ENCODE results near the gene RGS3. TPM values are rescaled to one million over a fixed set of nuclear protein-coding genes. Genes with fewer than 3 reads are reported as not detected.
"Not testable (repeated sequence)": the region's sequence is repeated elsewhere in the genome, so short reads cannot be mapped to it uniquely, and the experiment has no call there.

Gene RGS3
- polyA plus RNA-seq, 2 of the 4 experiments (the other 2 are of a cell fraction) = 19.6 to 22.9 TPM

DNA sequence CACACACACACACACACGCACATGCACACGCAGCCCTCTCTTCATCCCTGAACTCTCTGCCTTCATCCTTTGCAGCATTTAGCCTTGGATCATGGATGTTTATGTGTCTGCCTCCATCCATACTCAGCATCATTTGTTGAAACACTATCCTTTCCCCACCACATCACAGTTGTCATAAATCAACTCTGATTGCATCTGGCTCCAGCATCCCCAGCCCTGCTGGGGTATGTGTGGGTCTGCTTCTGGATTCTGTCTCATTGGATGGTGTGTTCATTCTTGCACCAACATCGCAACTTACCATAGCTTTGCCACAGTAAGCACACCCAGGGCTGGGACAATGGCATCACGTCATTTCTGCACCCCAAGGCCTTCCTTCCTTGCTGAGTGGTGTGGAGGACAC lies 175.4 kb downstream of the RGS3 start (continued):
- TF ChIP-seq MAFK (IDR thresholded peaks at IDR 0.05; ENCODE audit: partially characterized antibody) (no peak), EHMT2 (IDR thresholded peaks at IDR 0.05; ENCODE audit: low read depth) (no peak), GATA3 (IDR thresholded peaks at IDR 0.05; ENCODE audit: borderline replicate concordance) (no peak), MYC (IDR thresholded peaks at IDR 0.05; ENCODE audit: borderline replicate concordance, low read length) (no peak)
- TF ChIP-seq, protein P1, sequence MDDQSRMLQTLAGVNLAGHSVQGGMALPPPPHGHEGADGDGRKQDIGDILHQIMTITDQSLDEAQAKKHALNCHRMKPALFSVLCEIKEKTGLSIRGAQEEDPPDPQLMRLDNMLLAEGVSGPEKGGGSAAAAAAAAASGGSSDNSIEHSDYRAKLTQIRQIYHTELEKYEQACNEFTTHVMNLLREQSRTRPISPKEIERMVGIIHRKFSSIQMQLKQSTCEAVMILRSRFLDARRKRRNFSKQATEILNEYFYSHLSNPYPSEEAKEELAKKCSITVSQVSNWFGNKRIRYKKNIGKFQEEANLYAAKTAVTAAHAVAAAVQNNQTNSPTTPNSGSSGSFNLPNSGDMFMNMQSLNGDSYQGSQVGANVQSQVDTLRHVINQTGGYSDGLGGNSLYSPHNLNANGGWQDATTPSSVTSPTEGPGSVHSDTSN (IDR thresholded peaks at IDR 0.05) = no peak
- TF ChIP-seq, protein P2, sequence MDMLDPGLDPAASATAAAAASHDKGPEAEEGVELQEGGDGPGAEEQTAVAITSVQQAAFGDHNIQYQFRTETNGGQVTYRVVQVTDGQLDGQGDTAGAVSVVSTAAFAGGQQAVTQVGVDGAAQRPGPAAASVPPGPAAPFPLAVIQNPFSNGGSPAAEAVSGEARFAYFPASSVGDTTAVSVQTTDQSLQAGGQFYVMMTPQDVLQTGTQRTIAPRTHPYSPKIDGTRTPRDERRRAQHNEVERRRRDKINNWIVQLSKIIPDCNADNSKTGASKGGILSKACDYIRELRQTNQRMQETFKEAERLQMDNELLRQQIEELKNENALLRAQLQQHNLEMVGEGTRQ (IDR thresholded peaks at IDR 0.05) = no peak
- TF ChIP-seq, protein P3, sequence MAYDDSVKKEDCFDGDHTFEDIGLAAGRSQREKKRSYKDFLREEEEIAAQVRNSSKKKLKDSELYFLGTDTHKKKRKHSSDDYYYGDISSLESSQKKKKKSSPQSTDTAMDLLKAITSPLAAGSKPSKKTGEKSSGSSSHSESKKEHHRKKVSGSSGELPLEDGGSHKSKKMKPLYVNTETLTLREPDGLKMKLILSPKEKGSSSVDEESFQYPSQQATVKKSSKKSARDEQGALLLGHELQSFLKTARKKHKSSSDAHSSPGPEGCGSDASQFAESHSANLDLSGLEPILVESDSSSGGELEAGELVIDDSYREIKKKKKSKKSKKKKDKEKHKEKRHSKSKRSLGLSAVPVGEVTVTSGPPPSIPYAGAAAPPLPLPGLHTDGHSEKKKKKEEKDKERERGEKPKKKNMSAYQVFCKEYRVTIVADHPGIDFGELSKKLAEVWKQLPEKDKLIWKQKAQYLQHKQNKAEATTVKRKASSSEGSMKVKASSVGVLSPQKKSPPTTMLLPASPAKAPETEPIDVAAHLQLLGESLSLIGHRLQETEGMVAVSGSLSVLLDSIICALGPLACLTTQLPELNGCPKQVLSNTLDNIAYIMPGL (CRISPR knock-in tag; IDR thresholded peaks at IDR 0.05; ENCODE audit: borderline replicate concordance) = no peak

DNA sequence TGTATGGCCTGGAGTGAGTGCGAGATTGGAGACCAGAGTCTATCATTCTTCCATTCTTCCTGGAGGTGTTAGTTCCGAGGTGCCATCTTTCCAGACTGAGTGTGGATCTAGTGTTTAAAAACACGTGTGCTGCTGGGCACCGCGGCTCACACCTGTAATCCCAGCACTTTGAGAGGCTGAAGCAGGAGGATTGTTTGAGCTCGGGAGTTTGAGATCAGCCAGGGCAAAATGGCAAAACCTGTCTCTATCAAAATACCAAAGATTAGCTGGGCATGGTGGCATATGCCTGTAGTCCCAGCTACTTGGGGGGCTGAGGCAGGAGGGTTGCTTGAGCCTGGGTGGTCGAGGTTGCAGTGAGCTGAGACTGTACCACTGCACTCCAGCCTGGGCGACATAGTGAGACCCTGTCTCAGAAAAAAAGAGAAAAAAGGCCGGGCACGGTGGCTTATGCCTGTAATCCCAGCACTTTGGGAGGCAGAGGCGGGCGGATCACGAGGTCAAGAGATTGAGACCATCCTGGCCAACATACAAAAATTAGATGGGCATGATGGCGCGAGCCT lies 176.0 kb downstream of the RGS3 start:
- not testable (repeated sequence) for H3K4me2 ChIP-seq; H3K27ac ChIP-seq; FAIRE-seq; H3K4me3 ChIP-seq; DNase-seq (ENCODE audit: low read depth in 1 of 2, low spot score in 1 of 2); H3K9me3 ChIP-seq; H3K4me1 ChIP-seq; ATAC-seq
- POLR2A ChIA-PET = interaction anchor here (0.6 kb wide), 1 partner anchor 46 kb away, joined by 5 read pairs; no protein-coding TSS in a partner anchor
- CTCF ChIA-PET = interaction anchor here (1.0 to 2.9 kb wide), 5 partner anchors 14 to 239 kb away, joined by 3 to 19 read pairs (median 4); partner anchors contain the start of gene ALAD
- 79% methylated on average over 15 of the region's 15 CpGs for WGBS (ENCODE audit: missing lambda C conversion rate)

DNA sequence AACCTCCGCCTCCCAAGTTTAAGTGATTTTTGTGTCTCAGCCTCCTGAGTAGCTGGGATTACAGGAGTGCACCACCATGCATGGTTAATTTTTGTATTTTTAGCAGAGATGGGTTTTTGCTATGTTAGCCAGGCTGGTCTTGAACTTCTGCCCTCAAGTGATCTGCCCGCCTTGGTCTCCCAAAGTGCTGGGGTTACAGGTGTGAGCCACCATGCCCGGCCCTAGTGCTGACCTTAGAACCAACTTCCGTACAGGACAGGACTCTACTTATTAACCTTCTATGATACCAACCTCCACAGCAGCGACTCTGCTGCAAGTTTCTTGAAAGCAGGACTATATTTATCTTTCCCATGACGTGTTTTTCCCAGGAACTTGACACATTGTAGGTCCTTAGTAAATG lies 176.9 kb downstream of the RGS3 start:
- Histone ChIP-seq H3K4me1 (no peaks in the 10 kb centered on the region), H3K27ac (no peak overlapping the region), H3K4me2 (no peak overlapping the region), H3K9me3 (no peaks in the 10 kb centered on the region), H3K4me3 (no peak overlapping the region)
- ATAC-seq = no peak
- ChIA-PET POLR2A (no interaction called here), CTCF (interaction anchor here (1.0 to 2.9 kb wide), 7 partner anchors 13 to 194 kb away, joined by 3 to 19 read pairs (median 4); no protein-coding TSS in a partner anchor)
- TF ChIP-seq SMC3 (IDR thresholded peaks at IDR 0.05) (no peak), ZSCAN20 (CRISPR knock-in tag; IDR thresholded peaks at IDR 0.05) (no peak), POLR2A (IDR thresholded peaks at IDR 0.05; ENCODE audit: low read length) (no peak), NR3C1 (IDR thresholded peaks at IDR 0.05) (no peak), RFX5 (IDR thresholded peaks at IDR 0.05) (no peak), CBX8 (IDR thresholded peaks at IDR 0.05) (no peak), HOXB13 (CRISPR knock-in tag; IDR thresholded peaks at IDR 0.05; ENCODE audit: low read depth) (no peak), ZNF302 (CRISPR knock-in tag; IDR thresholded peaks at IDR 0.05) (no peak), NPAS2 (CRISPR knock-in tag; IDR thresholded peaks at IDR 0.05; ENCODE audit: borderline replicate concordance) (no peak), FOSL2 (IDR thresholded peaks at IDR 0.05) (no peak), FOSL2 (CRISPR knock-in tag; IDR thresholded peaks at IDR 0.05) (no peak), GATA3 (IDR thresholded peaks at IDR 0.05; ENCODE audit: borderline replicate concordance) (no peak), POLR2AphosphoS2 (conservative IDR thresholded peaks at IDR 0.05; ENCODE audit: low read length) (no peak)
- TF ChIP-seq, protein P3 (CRISPR knock-in tag; IDR thresholded peaks at IDR 0.05; ENCODE audit: borderline replicate concordance) = no peak
- TF ChIP-seq, protein P1 (IDR thresholded peaks at IDR 0.05) = no peak
- TF ChIP-seq, protein P2 (IDR thresholded peaks at IDR 0.05) = no peak
- TF ChIP-seq, protein P4, sequence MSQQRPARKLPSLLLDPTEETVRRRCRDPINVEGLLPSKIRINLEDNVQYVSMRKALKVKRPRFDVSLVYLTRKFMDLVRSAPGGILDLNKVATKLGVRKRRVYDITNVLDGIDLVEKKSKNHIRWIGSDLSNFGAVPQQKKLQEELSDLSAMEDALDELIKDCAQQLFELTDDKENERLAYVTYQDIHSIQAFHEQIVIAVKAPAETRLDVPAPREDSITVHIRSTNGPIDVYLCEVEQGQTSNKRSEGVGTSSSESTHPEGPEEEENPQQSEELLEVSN (IDR thresholded peaks at IDR 0.05; ENCODE audit: borderline replicate concordance, low read depth) = no peak
- WGBS (ENCODE audit: missing lambda C conversion rate) = 61% methylated on average over 6 of the region's 6 CpGs
- no peak for FAIRE-seq
- no peak for DNase-seq (ENCODE audit: low read depth in 1 of 2, low spot score in 1 of 2)

All from A549 (cell line).